ENCODE results near the gene SPI1.
A peak's percentile ranks its signal among the peaks of the same experiment; 100 is the strongest.

The SPI1 gene

GRCh38 chr11:47378010-47378835, at the start of gene SPI1:
TSS of gene SPI1 (minus strand) at chr11:47378547. CDS start at chr11:47378353, 194 bp downstream.
- no peak for DNase-seq

- DNase-seq: peak; percentile 92
Observed at GRCh38 chr11:47426062-47426956, 48.0 kb upstream of the SPI1 start, which contains the start of gene PSMC3. TSS of gene PSMC3 (minus strand) at chr11:47426439. CDS start at chr11:47426279, 160 bp downstream.

GRCh38 chr11:47425611-47426010, 47.3 kb upstream of the SPI1 start:
- DNase-seq: no peak

DNA sequence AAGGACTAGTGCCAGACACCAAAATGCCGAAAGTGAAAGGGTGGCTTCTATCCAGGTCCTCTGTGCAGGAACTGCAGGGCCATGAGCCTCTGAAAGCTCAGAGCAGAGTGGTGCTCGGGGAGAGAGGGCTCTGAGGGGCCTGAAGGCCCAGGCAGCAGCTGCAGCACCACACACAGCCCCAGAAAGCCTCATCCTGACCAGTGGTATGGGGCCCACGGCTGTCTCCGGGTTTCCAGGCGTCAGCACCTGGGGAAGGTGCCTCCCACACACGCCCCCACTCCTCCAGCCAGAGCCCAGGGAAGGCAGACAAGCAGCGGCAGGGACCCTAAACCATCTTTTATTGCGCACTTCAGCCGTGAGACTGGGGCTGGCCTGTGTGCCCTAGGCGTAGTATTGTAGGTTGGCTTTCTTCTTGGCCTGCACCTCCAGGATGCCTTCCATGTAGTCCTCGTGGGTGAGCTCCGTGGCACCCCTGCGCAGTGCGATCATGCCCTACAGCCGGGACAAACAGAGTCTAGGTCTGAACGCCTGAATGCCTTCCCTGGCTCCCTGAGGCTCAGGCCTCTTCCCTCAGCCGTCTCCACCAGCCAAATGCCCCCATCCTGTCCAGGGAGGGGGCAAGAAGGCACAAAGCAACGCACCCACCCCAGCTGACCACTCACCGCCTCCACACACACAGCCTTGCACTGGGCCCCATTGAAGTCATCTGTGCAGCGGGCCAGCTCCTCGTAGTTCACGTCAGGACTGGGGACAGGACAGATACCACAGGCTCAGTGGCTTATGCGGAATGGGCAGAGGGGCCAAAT, 40.3 kb upstream of the SPI1 start:
- DNase-seq: no peak

DNA sequence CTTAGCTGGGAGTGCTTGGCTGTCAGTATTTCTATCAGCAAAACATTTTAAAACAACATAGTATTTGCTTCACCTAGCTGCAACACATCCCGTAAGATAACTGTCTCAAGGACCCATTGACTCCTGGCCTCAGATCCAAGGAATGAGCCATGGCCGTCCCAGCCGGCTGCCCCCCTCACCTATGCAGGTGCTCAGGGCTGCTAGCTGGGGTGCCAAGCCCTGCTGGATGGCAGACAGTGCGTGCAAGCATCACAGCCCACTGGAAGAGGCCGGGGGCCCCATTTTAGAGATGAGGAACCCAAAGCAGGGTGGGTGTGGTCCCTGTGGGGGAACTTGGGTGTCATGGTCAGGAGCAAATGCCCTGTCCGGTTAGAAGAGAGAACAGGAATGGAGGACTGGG, 39.4 kb upstream of the SPI1 start:
- DNase-seq: no peak

GRCh38 chr11:47415949-47416472, 37.7 kb upstream of the SPI1 start:
- no peak for DNase-seq

DNA sequence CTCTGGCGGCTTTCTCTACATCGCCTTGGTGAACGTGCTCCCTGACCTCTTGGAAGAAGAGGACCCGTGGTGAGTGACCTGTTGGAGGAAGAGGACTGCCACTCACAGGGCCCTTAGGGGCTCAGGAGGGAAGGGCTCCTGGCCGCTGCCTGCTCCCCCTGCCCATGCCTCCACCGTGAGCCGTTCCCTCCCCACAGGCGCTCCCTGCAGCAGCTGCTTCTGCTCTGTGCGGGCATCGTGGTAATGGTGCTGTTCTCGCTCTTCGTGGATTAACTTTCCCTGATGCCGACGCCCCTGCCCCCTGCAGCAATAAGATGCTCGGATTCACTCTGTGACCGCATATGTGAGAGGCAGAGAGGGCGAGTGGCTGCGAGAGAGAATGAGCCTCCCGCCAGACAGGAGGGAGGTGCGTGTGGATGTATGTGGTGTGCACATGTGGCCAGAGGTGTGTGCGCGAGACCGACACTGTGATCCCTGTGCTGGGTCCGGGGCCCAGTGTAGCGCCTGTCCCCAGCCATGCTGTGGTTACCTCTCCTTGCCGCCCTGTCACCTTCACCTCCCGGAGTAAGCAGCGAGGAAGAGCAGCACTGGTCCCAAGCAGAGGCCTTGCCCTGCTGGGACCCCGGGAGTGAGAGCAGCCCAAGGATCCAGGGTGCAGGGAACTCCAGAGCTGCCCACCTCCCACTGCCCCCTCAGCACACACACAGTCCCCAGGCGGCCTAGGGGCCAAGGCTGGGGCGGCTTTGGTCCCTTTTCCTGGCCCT, 36.9 kb upstream of the SPI1 start:
- DNase-seq: no peak

GRCh38 chr11:47414685-47415070, 36.3 kb upstream of the SPI1 start:
- DNase-seq: no peak

GRCh38 chr11:47413908-47414684, 35.7 kb upstream of the SPI1 start:
- DNase-seq: no peak

DNA sequence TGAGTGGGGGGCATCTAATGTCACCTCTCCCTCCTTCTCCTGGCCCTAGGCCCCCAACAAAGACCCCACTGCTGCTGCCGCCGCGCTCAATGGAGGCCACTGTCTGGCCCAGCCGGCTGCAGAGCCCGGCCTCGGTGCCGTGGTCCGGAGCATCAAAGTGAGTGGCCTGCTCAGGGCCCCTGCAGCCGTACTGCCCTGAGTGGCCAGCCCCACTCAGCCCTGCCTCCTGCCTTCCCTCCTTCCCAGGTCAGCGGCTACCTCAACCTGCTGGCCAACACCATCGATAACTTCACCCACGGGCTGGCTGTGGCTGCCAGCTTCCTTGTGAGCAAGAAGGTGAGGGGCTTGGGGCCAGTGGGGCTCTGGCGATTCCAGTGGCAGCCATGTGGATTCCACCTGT, 35.0 kb upstream of the SPI1 start:
- no peak for DNase-seq

DNA sequence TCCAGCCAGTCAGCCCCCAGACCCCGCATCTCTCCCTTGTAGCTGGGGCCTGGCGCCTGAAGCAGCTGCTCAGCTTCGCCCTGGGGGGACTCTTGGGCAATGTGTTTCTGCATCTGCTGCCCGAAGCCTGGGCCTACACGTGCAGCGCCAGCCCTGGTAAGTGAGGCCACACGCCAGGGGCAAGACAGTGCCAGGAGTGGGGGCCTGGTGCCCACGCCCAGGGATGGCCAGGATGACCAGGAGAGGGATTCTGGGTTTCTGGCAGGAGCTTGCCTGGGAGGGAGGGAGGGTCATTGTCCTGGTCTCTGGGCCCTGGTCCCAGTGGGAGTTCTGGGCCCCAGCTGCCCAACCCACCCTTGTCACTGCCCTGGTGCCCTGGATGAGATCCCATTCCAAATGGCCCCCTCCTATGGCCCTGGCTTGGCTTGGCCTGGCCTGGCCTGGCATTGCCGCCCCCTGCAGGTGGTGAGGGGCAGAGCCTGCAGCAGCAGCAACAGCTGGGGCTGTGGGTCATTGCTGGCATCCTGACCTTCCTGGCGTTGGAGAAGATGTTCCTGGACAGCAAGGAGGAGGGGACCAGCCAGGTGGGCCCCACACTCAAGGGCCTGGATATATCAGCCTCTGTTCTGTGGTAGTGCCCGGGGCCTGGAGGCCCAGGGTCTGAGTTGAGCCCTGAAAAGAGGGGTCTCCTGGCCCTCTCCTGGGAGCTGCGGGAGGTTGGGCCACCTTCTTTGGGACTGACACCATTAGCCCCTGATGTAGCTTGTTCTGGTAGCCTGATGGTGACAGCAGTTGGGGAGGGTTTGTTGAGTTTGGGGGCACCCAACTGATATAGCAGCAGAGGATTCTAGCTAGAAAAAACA, 33.8 kb upstream of the SPI1 start:
- no peak for DNase-seq

DNA sequence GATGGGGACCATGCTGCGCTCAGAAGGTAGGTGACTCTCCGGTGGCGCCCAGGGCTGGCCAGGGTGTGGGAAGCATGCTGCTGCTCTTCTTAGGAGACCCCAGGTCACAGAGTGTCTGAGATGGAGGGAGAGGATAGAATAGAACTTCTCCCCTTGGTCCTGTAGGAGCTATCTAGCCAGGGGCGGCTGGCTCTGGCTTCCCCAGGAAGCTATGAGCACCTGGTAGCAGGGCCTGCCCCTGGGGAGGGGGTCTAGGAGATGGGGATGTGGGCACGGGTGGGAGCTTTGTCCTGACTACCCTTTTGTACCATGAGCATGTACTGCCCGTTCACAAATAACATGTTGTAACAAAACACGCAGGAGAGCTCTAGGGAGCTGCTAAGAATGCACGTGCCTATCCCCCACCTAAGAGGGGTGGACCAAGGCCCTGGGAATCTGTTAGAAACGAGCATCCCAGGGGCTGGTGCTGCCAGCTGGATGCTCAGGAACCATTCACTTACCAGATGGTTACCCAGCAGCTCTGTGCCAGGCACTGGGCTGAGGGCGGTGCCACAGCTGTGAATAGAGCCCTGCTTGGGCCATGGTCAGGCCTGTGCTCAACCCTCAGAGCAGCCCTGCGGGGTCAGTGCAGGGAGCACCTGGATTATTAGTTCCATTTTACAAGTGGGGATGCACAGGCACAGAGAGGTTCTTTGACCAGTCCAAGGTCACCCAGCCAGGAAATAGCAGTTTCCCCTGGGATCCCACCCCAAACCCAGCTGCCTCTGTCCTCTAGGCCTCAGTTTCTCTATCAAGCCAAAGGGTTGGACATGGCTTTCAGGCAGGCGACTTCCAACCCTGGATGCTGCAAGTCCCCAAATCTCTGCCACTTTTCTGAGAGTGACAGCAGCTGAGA, 32.3 kb upstream of the SPI1 start:
- no peak for DNase-seq

GRCh38 chr11:47409440-47410369, 31.4 kb upstream of the SPI1 start:
- DNase-seq: no peak

DNA sequence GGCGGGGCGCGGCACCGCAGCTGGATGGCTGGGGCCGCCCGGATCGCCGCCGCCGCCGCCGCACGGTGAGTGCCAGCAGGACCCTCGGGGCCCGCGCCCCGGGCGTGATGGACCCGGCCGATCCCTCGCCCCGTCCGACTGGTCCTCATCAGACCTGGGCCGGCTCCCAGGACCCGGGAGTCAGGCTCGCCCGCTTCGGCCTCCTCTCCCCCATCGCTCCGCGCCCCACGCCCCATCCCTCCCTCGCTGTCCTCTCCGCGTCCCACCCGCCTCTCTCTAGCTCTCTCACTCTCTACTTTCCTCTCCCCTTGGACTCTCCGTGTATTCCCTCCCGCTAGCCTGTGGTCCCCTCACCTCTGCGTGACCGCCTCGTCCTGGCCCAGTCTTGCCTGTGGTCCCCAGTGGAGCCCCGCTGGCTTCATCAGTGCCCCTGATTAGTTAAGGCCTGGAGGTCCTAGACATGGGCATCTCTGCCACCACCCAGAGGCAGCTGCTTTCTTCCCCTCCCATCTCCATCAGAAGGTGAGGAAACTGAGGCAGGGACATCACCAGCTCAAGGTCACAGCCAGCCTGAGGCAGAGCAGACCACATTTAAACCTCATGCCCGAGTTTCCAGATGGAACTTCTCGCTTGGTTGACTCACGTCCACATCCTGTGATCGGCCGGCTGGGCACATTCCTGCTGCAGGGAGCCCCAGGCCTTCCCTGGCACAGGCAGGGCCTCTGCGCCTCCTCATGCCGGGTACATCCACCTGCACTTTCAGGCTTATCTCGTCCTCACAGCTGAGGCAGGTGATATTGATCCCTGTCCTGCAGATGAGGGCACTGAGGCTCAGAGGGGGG, 30.5 kb upstream of the SPI1 start:
- no peak for DNase-seq

DNA sequence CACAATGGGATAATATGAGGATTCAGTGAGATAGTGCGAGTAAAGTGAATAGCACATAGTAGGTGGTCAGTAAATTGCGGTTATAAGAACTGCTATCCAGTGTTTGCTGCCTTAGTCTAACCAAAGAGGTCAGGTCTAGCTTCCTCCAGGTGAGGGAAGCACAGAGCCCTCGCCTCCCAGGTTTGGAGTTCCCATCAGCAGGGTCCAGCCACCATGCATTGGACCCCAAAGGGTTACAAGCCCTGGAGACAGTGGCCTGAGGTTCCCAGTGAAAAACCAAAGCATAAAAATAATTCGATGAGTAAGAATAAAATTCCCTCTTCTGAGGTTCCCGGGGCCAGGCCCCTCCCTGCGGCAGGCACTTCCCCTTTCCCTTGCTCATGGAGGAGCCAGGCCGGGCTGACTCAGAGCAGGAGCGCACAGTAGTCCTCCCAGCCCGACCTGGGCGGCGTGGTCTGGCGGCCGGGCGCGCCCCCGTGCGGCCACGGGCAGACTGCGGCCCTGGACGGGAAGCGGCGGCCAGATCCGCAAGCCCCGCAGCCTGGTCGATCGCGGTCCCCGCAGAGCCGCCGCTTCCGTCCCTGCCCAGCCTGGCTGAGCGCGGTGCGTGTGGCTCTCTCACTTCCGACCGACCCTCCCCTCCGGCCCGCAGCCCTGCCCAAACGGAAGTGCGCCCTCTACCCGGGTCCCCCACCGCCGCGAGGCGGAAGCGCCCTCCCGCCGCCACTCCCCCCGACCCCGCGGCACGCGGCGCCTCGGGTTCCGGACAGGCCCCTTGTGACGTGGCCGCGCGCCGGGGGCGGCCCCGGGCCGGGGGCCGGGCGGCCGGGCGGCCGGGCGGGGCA, 29.6 kb upstream of the SPI1 start, which contains the start of gene SLC39A13:
Gene SLC39A13, plus strand, starts transcription at position 845 of the 845 bp plus-strand sequence. CDS start 1,505 bp downstream, outside the sequence.
- peak; percentile 52 for DNase-seq
